RCC 7860 (cell line): ENCODE data around the gene CT45A2.
"Not testable (repeated sequence)": the region's sequence is repeated elsewhere in the genome, so short reads cannot be mapped to it uniquely, and the experiment has no call there.

Experiments
- DNase-seq: peaks from one replicate; pipeline ENCODE4 v3.0.0-alpha.2; 2015; ENCODE audit warnings: low spot score
- FAIRE-seq: peaks from 2 replicates; lab custom pipeline; 2012; peaks lifted over from hg19 to GRCh38; lab: Jason Lieb, UNC

CT45A2 gene

DNA sequence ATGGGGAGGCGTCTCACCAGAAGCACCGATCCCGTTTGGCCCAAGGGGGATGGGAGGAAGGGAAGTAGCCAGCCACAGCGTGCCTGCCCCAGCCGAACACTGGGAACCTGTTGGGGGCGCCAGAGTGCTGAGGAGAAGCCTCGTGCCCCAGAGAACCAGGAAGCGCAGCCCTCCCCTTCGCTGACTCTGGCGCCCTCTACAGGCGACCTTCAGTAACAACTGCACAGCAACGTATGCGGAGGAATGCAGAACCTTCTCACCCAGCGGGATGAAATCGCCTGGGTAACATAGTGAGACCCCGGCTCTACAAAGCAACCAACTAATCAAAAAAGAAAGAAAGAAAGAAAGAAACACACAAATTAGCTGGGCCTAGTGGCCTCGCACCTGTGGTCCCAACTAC lies at the start of gene CT45A2:
Gene CT45A2, minus strand, starts transcription at position 101 of the 400 bp plus-strand sequence. CDS start 3,747 bp downstream, outside the sequence.
- not testable (repeated sequence) for FAIRE-seq, DNase-seq

DNA sequence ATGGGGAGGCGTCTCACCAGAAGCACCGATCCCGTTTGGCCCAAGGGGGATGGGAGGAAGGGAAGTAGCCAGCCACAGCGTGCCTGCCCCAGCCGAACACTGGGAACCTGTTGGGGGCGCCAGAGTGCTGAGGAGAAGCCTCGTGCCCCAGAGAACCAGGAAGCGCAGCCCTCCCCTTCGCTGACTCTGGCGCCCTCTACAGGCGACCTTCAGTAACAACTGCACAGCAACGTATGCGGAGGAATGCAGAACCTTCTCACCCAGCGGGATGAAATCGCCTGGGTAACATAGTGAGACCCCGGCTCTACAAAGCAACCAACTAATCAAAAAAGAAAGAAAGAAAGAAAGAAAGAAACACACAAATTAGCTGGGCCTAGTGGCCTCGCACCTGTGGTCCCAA lies 34.6 kb upstream of the CT45A2 start, which contains the start of gene CT45A8:
Gene CT45A8, minus strand, starts transcription at position 101 of the 400 bp plus-strand sequence. CDS start 3,755 bp downstream, outside the sequence.
- FAIRE-seq, DNase-seq: not testable (repeated sequence)

DNA sequence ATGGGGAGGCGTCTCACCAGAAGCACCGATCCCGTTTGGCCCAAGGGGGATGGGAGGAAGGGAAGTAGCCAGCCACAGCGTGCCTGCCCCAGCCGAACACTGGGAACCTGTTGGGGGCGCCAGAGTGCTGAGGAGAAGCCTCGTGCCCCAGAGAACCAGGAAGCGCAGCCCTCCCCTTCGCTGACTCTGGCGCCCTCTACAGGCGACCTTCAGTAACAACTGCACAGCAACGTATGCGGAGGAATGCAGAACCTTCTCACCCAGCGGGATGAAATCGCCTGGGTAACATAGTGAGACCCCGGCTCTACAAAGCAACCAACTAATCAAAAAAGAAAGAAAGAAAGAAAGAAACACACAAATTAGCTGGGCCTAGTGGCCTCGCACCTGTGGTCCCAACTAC lies 17.4 kb upstream of the CT45A2 start, which contains the start of gene CT45A7:
Gene CT45A7, minus strand, starts transcription at position 101 of the 400 bp plus-strand sequence. CDS start 3,747 bp downstream, outside the sequence.
- FAIRE-seq, DNase-seq: not testable (repeated sequence)

DNA sequence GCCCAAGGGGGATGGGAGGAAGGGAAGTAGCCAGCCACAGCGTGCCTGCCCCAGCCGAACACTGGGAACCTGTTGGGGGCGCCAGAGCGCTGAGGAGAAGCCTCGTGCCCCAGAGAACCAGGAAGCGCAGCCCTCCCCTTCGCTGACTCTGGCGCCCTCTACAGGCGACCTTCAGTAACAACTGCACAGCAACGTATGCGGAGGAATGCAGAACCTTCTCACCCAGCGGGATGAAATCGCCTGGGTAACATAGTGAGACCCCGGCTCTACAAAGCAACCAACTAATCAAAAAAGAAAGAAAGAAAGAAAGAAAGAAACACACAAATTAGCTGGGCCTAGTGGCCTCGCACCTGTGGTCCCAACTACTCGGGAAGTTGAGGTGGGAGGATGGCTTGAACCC lies 17.1 kb downstream of the CT45A2 start, which contains the start of gene CT45A6:
Gene CT45A6, minus strand, starts transcription at position 101 of the 400 bp plus-strand sequence. CDS start 3,794 bp downstream, outside the sequence.
- not testable (repeated sequence) for FAIRE-seq, DNase-seq

- not testable (repeated sequence) for FAIRE-seq, DNase-seq
Measured at GRCh38 chrX:135785403-135785802, 34.4 kb downstream of the CT45A2 start, which contains the start of gene CT45A5. Gene CT45A5, minus strand, starts transcription at chrX:135785503. Its CDS starts 3,774 bp downstream, at chrX:135781729.

GRCh38 chrX:135768091-135768490 lies 51.7 kb downstream of the CT45A2 start, which contains the start of gene CT45A3:
Gene CT45A3, minus strand, starts transcription at chrX:135768191. Its CDS starts 3,747 bp downstream, at chrX:135764444.
- DNase-seq, FAIRE-seq: not testable (repeated sequence)
